ENCODE data around the gene LSMEM2. TPM values are rescaled to one million over a fixed set of nuclear protein-coding genes. Genes with fewer than 3 reads are reported as not detected.
A peak's percentile ranks its signal among the peaks of the same experiment; 100 is the strongest.

The LSMEM2 gene
- total and polyA plus RNA-seq, 2 experiments from 2014 or later = 0.59 to 0.86 TPM

GRCh38 chr3:50238549-50239026, 40.3 kb upstream of the LSMEM2 start (continued):
- TF ChIP-seq, protein P1, sequence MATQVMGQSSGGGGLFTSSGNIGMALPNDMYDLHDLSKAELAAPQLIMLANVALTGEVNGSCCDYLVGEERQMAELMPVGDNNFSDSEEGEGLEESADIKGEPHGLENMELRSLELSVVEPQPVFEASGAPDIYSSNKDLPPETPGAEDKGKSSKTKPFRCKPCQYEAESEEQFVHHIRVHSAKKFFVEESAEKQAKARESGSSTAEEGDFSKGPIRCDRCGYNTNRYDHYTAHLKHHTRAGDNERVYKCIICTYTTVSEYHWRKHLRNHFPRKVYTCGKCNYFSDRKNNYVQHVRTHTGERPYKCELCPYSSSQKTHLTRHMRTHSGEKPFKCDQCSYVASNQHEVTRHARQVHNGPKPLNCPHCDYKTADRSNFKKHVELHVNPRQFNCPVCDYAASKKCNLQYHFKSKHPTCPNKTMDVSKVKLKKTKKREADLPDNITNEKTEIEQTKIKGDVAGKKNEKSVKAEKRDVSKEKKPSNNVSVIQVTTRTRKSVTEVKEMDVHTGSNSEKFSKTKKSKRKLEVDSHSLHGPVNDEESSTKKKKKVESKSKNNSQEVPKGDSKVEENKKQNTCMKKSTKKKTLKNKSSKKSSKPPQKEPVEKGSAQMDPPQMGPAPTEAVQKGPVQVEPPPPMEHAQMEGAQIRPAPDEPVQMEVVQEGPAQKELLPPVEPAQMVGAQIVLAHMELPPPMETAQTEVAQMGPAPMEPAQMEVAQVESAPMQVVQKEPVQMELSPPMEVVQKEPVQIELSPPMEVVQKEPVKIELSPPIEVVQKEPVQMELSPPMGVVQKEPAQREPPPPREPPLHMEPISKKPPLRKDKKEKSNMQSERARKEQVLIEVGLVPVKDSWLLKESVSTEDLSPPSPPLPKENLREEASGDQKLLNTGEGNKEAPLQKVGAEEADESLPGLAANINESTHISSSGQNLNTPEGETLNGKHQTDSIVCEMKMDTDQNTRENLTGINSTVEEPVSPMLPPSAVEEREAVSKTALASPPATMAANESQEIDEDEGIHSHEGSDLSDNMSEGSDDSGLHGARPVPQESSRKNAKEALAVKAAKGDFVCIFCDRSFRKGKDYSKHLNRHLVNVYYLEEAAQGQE (IDR thresholded peaks at IDR 0.05; ENCODE audit: unreplicated experiment) = no peak
- no peak for TF ChIP-seq CREB1 (CRISPR knock-in tag; IDR thresholded peaks at IDR 0.05; ENCODE audit: low read depth)
- TF ChIP-seq NANOG (IDR thresholded peaks at IDR 0.05; ENCODE audit: borderline replicate concordance) = no peak

DNA sequence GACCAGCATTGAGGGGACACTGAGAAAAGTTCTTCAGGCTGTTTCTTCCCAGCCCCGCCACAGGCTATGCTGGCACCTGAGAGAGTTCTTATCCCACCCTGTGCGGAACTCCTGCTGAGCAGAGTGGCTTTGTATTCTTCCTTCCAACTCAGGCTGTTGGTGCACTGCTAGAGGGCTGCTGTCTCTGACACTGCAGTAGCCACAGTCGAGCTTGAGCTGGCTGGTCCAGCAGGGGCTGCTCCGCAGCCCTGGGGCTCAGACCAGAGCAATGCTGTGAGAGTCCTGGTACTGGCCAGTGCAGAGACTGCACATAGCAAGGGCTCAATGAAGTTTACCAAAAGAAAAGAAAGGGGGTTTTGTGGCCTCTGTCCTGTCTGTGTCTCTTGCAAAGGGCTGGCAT, 39.2 kb upstream of the LSMEM2 start:
- Histone ChIP-seq H4K20me1 (replicated peaks; ENCODE audit: insufficient read depth) (peaks cover 42% of the 10 kb centered on the region), H3K27me3 (ENCODE audit: insufficient read depth) (no peaks in the 10 kb centered on the region), H2AFZ (no peak overlapping the region), H3K9me2 (ENCODE audit: insufficient read depth) (no peaks in the 10 kb centered on the region), H3K79me2 (replicated peaks; ENCODE audit: insufficient read depth) (peaks cover 86% of the 10 kb centered on the region), H3K4me2 (peak overlapping the region; percentile 84), H3F3A (replicated peaks; ENCODE audit: low read depth) (peaks cover 32% of the 10 kb centered on the region), H3K4me3 (no peak overlapping the region; the same call in 1 of the 2 replicates), H3K27ac (ENCODE audit: low read depth) (0 out of 2 replicates have a peak overlapping the region, but pooled peaks have one; percentile 97), H3K36me3 (ENCODE audit: insufficient read depth) (no peaks in the 10 kb centered on the region), H3K4me1 (ENCODE audit: insufficient read depth) (peaks cover 69% of the 10 kb centered on the region)
- peaks cover 11% of the 10 kb centered on the region for H3K36me3 Mint-ChIP-seq (ENCODE audit: low read depth)
- H3K27ac Mint-ChIP-seq = peak overlapping the region; percentile 72
- peaks cover 75% of the 10 kb centered on the region for H3K4me1 Mint-ChIP-seq
- H3K9me3 Mint-ChIP-seq = no peaks in the 10 kb centered on the region
- H3K27me3 Mint-ChIP-seq (ENCODE audit: insufficient read depth, low read depth, poor library complexity) = peaks cover 24% of the 10 kb centered on the region
- ATAC-seq = peak; percentile 0; the same call in 1 of the 3 replicates
- no peak for DNase-seq (ENCODE audit: low spot score)
- peak overlapping the region; percentile 26; the same call in 2 of the 3 replicates for H3K4me3 Mint-ChIP-seq
- TF ChIP-seq, protein P2, sequence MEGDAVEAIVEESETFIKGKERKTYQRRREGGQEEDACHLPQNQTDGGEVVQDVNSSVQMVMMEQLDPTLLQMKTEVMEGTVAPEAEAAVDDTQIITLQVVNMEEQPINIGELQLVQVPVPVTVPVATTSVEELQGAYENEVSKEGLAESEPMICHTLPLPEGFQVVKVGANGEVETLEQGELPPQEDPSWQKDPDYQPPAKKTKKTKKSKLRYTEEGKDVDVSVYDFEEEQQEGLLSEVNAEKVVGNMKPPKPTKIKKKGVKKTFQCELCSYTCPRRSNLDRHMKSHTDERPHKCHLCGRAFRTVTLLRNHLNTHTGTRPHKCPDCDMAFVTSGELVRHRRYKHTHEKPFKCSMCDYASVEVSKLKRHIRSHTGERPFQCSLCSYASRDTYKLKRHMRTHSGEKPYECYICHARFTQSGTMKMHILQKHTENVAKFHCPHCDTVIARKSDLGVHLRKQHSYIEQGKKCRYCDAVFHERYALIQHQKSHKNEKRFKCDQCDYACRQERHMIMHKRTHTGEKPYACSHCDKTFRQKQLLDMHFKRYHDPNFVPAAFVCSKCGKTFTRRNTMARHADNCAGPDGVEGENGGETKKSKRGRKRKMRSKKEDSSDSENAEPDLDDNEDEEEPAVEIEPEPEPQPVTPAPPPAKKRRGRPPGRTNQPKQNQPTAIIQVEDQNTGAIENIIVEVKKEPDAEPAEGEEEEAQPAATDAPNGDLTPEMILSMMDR (conservative IDR thresholded peaks at IDR 0.05; ENCODE audit: low read depth in 2 of 2) = no peak
- TF ChIP-seq NANOG (IDR thresholded peaks at IDR 0.05; ENCODE audit: borderline replicate concordance) (no peak), ZNF331 (CRISPR knock-in tag; IDR thresholded peaks at IDR 0.05; ENCODE audit: low read depth) (no peak), CREB1 (CRISPR knock-in tag; IDR thresholded peaks at IDR 0.05; ENCODE audit: low read depth) (no peak), JUNB (IDR thresholded peaks at IDR 0.05; ENCODE audit: unreplicated experiment) (no peak), EZH2phosphoT487 (IDR thresholded peaks at IDR 0.05; ENCODE audit: unreplicated experiment) (no peak), STAT1 (IDR thresholded peaks at IDR 0.05; ENCODE audit: unreplicated experiment) (no peak), EZH2 (IDR thresholded peaks at IDR 0.05; ENCODE audit: low read depth, unreplicated experiment) (no peak)
- TF ChIP-seq, protein P1 (IDR thresholded peaks at IDR 0.05; ENCODE audit: unreplicated experiment) = no peak

Data from GM23338 (cell line).